ENCODE data around the gene LRRN1. TPM values are rescaled to one million over a fixed set of nuclear protein-coding genes. Genes with fewer than 3 reads are reported as not detected.
"Not testable (repeated sequence)": the region's sequence is repeated elsewhere in the genome, so short reads cannot be mapped to it uniquely, and the experiment has no call there.

Gene LRRN1
- polyA plus RNA-seq, 4 donors: 8.9 to 21.1 (median 18.7) TPM

- DNase-seq (ENCODE audit: low read depth in 4 of 4, low spot score in 3 of 4): not testable (repeated sequence)
Observed at GRCh38 chr3:3887311-3887710, 88.1 kb downstream of the LRRN1 start.

- DNase-seq (ENCODE audit: low read depth in 4 of 4, low spot score in 3 of 4): no peak
Observed at GRCh38 chr3:3893590-3893989, 94.4 kb downstream of the LRRN1 start.

All from left renal pelvis (tissue), 4 donors.